Mammary epithelial cell (primary cell): ENCODE measurements around the gene SIGLEC8.

Experiments
- EZH2 ChIP-seq: IDR thresholded peaks from 2 replicates; pipeline ENCODE4 v1.6.1; 2012; ENCODE audit warnings: low read length, inconsistent platforms, borderline replicate concordance
- TF ChIP-seq, protein P1 (sequence below), 2 donors: IDR thresholded peaks in 1 of 2; conservative IDR thresholded peaks in 1 of 2; 2 replicates each; pipeline ENCODE4 v1.5.1; 2011 to 2012; ENCODE audit warnings: inconsistent platforms in 2 of 2, low read length in 2 of 2, mild to moderate bottlenecking in 2 of 2, control low read depth in 1 of 2, low read depth in 1 of 2; ENCODE audit not compliant: insufficient read depth in 1 of 2; ENCODE audit errors: extremely low read depth in 1 of 2

DNA sequence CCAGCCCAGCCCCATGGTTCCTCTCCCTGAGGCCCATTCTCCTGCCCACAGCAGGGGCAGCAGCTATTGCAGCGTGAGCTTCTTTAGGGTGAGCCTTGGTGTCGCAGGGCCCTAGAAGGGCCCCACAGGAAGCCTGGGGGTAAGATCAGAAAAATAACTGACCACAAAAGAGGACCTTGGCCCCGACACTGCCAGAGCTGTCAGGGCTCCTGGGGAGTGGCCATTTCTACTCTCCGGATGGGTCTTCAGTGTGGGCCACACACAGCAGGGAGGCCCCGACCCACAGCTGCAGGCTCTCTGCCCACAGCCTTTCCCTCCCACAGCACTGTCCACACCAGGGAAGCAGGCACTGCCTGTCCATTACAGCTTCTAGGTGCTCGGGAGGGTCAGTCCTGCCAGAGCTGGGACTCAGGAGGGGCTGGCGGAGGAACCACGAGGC lies 3.5 kb upstream of the SIGLEC8 start:
- TF ChIP-seq, protein P1, sequence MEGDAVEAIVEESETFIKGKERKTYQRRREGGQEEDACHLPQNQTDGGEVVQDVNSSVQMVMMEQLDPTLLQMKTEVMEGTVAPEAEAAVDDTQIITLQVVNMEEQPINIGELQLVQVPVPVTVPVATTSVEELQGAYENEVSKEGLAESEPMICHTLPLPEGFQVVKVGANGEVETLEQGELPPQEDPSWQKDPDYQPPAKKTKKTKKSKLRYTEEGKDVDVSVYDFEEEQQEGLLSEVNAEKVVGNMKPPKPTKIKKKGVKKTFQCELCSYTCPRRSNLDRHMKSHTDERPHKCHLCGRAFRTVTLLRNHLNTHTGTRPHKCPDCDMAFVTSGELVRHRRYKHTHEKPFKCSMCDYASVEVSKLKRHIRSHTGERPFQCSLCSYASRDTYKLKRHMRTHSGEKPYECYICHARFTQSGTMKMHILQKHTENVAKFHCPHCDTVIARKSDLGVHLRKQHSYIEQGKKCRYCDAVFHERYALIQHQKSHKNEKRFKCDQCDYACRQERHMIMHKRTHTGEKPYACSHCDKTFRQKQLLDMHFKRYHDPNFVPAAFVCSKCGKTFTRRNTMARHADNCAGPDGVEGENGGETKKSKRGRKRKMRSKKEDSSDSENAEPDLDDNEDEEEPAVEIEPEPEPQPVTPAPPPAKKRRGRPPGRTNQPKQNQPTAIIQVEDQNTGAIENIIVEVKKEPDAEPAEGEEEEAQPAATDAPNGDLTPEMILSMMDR (conservative IDR thresholded peaks at IDR 0.05 in 1 of 2, IDR thresholded peaks at IDR 0.05 in 1 of 2; ENCODE audit: extremely low read depth in 1 of 2, insufficient read depth in 1 of 2, low read depth in 1 of 2, low read length in 2 of 2): no peak
- TF ChIP-seq EZH2: no peak
